SKM-1 treated with dmso at 0.1 percent for 144 hours (cell line): ENCODE data around the gene SP2.

ENCODE experiments used
- DNase-seq: peaks from one replicate; lab custom pipeline; 2025; ENCODE audit not compliant: unreplicated experiment; lab: John Stamatoyannopoulos, UW

The SP2 gene

DNA sequence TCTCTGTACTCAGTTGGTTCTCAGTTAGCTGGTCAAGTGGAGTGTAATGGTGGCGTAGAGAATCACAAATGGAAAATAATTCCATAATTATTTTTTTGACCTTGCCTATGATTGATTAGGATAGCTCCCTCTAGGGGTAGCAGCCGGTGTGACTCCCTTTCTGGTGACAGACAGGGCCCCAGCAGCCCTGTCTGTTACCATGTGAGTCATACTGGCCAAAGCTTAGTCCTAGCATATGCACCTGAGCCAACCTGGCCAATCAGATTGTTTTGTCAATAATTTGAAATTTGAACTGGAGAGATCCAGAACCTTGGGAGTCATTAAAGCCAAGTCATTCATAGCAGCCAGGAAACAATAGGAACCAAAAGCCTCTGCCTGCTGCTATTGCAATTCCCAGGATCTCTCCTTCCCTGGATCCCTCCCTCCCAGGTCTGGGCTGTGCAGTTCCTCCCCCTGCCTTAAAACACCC is 50.9 kb downstream of the SP2 start:
- DNase-seq = peak; percentile 45

DNA sequence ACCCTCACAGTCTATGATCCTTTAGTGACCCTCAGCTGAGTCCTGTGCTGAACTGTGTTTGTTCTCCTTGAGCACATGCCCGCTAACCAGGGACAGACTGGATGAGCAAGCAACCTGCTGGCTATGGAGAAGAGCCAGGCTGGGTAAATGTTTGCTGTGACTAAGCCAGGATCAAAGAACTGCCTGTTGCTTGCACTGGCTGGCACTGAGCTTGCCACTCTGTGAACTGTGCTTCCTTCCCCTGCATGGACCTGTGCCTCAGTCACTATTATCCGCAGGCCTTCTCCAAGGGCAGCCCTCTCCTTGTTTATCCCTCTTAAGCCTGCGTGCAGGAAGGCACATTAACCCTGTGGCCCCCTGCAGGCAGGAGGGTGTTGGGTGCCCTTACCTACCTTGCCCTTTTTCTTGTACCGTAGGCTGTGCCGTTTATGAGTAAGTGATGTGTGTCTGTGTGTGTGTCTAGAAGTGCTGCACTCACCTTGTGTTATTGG is 52.7 kb downstream of the SP2 start:
- no peak for DNase-seq

DNA sequence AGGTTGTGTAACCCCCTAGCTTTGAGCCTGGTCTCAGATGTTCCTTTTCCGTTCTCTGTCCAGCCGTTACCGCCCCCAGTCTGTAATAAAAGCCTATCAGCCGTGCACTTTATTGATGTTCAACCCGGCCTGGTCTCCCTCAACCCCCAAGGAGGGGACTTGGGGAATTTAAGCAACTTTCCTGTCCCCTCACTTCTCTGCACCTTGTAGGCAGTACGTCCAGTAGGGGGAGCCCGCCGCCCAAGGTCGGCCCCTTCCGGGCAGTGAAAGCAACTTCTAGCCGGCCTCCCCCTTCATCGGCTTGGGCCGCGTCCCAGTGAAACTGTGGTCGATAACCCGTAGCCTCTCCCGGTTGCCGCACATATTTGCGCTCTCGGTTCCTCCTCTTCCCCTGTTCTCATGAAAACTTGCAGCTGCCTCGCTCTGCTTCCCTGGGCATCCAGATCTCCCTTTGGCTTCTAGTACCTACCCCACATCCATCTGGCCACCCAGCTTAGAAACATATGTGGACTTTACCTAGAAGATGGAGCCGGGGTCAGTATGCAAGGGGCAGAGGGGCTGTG is 53.2 kb downstream of the SP2 start:
- DNase-seq = peak; percentile 80

DNA sequence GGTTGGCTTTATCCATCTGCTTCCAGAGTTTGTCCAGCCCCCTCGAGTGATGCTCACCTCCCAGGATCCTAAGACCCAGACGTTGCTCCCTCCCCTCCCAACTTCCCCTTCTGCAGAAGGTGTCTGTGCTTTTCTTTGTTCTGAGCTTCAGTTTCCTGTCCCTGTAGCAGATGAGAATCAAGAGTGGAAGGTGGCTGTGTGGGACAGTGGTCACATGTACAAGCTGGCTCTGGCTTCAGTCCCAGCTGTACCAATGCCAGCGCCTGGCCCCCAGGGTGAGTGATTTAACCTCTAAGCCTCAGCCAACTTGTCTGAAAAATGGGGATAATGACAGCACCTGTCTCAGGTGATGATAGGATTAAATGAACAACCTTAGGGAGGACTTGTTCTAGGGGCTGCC is 53.9 kb downstream of the SP2 start:
- DNase-seq = no peak

DNA sequence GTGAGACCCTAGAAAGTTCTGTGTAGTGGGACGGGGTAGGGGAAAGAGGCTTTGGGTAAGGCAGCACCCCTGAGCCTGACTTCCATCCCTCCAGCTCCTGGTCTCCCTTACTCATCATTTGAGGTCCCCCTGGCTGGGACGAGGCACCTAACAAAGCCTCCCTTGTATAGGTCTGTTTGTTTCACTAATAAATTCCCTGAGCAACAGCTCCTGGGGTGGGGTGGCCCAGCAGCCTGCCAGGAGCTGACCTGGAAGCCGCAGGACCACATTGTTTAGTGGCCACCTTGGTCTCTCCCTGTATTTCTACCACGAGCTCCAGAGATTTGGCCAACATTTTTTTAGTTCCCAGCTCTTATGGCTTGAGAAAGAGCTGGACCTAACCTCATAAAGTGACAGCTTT is 54.4 kb downstream of the SP2 start:
- DNase-seq = no peak

DNA sequence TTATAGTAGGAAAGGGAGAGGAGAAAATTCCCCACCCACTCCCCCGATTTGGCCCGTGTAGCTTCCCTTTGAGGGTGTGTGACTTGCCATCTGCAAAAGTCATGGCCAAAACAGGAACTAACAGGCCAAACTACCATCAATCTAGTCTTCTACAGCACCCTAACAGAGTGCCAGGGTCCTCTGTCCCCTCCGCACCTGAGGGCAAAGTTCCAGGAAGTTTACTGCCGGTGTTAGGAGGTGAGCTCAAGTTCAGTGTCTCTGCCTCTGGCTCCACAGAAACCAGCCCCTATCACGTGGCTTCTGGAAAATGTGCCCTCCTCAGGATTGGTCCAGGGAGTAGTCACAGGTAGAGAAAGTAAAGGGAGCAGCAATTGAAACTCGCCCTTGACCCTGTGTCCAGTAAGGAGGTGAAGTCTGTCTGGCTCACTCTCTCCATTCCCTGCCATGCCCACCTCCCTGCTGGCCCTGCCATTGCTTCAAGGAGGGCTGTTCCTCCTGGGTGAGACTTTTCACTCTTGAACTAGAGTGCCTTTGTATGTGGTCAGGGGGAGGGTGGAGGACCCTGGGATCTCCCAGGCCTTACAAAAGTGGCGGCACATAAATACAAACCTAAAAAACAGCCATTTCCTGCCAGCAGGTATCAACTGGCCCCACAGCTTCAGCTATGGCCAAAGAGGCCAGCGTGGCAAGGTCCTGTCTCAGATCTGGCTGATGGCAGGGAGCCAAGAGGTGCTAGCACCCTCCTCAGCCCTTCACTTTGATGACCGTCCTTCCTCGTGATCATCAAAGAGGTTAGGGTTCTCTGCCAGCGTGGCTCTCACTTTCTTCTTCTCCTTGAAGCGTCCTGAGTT is 56.4 kb downstream of the SP2 start:
- DNase-seq = no peak

DNA sequence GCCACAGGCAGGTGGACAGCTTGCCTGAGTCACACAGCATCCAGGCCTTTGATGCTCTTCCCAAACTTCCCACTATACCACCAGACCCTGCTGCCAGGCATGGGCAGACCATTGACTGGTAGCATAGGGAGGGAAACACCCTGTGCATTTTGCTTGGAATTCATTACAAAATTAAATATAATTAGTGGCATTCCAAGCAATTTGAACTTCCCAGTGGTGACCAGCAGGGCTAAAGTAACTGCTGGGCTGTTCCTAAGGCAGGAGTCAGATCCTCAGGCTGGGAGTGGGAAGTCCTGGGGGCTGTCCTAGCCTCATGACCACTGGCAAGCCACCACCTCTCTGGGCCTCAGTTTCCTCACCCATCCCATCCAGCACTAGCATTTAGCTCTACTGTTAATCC is 57.9 kb downstream of the SP2 start:
- no peak for DNase-seq

DNA sequence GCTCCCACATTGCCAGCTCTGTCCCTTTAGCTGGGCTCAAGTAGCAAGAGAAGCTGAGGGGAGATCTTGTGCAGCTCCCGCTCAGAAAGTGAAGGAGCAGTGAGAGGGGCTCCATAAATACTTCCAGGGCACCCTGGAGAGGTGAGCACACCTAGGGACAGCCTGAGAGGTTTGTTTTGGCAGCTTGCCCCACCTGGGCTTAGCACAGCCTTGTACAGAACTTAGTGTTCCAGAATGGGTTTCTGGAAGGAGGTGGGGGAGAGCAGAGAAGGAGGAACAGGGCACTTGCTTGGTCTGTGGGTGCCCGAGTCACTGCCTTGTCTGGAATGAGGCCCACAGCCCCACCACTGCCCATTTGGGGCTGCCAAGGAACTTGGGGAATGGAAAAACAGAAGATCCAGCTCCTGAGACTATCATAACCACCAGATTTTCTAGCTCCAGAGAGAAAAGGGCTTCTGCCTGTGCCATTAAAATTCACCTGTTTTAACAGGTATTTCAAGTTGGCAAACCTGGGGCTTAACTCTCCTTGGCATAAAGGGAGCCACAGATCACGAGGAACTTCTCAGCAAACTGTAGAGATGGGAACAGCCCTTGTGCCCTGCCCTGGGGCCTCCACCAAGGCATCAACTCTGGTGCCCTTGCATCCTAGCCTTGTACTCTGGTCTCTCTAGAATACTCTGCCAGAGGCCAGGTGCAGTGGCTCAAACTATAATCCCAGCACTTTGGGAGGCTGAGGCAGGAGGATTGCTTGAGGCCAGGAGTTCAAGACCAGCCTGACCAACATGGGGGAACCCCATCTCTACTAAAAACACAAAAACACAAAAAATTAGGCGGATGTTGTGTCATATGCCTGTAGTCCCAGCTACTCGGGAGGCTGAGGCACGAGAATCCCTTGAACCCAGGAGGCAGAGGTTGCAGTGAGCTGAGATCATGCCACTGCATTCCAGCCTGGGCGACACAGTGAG is 59.7 kb downstream of the SP2 start:
- no peak for DNase-seq

DNA sequence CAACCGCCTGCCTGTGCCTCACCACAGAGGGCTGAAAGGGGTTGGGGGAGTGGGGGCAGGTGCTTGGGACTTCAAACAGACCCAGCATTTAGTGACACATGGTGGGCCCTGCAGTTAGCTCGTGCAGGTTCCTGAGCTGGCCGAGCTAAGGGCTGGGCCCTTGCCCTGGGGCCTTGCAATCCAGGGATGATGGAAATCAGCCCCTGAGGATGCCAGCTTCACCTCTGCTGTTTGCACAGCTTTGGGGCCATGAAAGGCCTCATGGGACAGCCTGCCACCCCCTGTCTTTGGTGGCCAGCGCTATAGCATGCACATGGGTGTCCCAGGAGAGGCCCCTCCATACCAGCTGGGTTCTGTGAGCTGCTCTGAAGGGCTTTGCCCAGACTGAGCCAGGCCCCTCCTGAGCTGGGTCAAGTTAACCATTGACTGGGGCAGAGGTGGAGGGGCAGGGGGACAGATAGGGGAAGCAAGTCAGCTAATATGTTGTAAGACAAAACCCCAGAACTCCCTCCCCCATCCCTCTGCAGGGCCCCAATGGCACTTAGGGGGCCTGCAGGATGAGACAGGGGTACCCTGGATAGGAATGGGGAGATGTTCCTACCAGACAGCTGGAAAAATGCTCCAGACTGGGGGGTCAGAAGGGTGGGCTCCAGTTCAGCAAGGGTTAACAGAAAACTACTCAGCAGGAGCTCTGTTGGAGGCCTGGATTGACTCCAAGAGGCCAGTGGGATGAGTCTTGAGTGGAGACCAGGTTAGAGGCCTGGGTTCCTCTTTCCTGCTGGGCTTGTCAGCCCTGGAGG is 61.0 kb downstream of the SP2 start:
- DNase-seq = no peak

DNA sequence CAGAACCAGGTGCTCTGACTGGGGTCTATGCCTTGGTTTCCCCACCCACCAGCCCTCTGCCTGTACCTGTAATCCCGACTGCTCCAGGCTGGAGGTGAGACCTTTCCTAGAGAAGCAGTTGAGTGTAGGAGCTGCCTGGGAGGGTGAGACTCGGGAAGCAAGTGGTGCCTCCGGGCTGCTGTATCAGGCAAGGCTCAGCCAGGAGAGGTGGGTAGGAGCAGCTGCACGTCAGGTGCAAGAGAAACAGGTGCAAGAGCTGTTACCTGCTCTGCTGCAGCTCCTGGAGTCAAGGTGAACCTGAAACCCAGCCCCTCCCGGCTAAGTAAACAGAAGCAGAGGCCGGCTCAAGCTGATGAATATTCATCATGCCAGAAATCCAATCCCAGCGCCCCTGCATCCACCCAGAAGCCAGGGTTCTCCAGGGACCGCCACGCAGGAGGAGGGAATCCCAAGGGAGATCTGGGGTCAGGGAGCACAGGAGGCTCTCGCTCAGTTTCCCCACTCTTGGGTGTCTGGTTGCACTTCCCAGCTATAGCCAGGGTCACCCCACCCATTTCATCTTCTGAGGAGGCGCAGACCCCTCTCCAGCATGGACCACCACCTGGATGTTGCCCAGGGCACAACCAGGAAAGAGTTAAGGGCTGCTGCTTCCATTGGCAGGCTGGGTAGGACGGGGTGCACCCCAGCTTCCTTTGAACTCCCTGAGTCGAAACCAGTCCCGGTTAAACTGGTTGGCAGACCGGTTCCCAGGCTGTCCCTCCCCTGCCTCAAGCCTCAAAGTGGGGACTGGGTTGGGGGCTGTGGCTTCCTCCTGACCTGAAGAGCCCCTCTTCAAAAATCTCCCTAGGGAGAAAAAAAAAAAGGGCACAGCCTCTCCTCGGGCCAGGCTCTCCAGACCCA is 61.8 kb downstream of the SP2 start, which contains the start of gene PRR15L:
Gene PRR15L, minus strand, starts transcription at position 293 of the 900 bp plus-strand sequence. CDS start 4,649 bp downstream, outside the sequence.
- no peak for DNase-seq

DNA sequence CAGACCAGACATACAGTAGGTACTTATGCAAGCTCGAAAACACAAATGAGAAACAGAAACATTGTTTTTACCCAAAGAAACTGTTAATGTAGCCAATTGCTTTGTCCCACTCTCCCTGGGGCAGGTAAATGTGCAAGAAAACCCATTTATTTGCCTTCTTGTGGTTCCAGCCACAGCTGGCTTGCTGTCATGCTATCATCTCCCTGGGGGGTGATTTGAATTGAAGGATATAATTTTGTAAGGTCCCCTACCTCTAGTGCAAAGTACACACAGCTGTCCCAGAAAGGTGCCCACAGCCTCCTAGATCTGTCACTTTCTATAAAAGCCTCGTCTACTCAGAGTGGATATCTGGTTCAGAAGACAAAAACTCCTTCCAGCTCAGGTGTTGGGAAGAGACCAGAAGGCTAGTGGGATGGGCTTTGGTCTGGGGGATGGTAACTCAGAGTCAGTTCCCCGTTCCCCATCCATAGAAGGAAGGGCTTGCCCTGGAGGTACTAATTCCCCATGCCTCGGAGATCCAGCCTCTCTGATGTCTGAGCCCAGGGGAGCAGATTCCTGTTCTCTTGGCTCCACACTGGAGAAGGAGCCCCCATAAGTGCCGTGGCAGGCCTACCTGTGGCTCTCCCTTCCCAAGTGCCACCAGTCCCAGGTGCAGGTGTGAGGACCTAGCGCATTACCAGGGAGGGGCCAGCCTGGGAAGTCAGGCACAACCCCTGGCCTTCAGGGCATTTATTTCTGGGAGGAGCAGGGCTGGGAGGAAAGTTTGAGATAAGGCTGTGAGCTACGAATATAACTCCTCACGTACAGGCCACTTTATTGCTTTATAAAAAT is 64.0 kb downstream of the SP2 start:
- DNase-seq = no peak

DNA sequence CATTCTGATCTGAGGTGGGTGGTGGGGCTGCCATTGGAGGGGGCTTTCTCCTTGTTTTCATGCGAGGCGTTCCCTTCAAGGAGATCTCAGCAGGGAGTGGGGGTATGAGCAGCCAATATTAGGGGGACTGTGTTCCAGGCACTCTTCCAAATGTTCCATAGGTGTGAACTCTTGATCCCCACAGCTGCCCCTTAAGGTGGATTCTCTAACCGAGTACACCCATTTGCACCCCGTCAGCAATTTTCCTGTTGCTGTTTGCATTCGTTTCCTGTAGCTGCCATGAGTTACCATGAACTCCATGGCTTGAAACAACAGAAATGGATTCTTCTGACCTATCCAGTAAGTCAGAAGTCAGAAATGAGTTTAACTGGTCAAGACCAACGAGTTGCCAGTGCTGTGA is 65.4 kb downstream of the SP2 start:
- no peak for DNase-seq

DNA sequence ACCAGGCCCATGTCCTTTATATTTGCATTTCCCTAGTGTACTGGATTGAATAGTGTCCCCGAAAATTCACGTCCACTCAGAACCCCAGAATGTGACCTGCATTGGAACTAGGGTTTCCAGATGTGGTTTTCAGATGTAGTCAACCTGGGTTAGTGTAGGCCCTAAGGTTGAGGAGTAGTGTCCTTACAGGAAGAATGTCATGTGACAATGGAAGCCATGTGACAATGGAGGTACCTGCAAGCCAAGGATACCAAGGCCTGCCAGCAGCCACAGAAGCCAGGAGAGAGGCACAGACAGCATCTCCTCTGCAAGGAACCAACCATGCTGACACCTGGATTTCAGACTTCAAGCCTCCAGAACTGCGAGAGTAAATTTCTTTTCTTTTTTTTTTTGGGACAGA is 66.9 kb downstream of the SP2 start:
- DNase-seq = no peak

DNA sequence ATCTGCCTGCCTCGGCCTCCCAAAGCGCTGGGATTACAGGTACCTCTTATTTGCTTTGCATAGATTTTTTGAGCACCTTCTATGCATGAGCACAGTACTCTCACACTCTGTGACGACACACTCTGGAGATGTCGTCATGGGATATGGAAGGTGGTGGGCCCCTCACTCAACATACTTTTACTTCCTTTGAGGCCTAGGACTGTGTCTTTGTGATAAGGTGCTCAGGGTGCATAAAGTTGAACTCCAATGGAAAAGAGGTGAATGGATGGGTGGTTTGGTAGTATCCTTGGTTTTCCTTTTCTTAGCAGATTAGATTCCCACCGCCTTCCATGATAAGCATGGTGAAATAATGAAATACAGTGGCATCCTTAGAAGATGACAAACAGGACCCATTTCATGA is 68.8 kb downstream of the SP2 start:
- no peak for DNase-seq

DNA sequence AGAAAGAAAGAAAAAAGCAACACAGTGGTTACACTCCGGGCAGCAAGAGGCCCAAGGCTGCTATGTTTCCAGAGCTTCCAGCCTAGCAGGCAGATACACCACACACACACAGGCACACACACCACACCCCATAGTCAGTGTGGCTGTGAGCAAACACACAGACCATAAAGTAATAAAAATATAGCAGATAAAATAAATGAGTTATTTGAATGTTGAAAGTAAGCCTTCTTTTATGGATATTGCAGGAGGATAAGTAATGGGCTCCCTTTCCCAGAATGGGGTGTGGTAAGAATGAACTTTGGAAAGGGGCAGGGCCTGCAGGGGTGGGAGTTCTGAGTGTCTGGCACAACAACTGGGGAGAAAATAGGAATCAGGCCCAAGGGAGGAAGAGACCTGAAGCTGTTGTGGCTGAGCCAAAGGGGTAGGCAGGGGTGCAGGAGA is 70.1 kb downstream of the SP2 start:
- DNase-seq = no peak

DNA sequence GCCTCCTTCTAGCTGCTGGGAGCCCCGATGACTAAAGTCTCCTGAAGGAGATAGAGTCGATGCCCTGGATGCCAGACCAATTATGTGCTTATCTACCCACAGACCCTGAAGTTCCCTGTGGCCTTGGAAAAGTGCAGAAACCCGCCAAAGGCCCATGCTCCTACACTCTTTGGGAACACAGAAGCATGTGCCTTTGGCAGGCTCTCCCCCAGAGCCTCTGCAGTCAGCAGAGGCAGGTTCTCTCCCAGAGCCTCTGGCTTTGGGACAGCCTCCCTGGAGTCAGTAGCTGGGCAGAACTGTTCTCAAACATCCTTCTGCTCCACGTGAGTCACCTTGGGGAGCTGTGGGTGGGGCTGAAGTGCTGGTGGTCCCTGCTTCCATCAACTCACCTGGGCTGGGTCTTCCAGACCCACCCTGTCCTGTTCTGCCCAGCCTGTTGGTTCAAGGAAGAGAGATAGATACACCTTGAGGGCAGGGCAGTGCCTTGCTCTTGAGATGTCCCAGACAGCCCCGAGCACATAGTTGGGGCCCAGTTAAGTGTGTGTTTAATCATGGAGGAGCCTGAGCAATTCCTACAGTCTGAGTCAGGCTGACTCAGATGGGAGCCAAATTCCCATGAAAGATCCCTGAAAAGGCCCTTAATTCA is 71.7 kb downstream of the SP2 start:
- no peak for DNase-seq

DNA sequence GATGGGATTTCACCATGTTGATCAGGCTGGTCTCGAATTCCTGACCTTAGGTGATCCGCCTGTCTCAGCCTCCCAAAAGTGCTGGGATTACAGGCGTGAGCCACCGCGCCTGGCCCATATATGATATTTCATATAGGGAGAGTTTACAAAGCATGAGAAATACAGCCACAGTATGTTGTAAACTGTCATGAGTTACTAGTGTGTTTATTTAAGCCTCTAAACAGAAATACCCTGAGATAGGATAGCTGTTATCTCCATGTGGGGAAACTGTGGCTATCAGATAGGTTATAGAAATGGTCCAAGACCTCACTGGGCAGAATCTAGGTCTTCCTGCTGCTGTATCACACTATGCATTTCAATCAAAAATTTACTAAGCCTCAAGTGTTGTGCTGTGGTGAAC is 72.8 kb downstream of the SP2 start:
- DNase-seq = no peak
